Activated CD4-positive, alpha-beta T cell treated with anti-CD3 and anti-CD28 coated beads, Interleukin-2, amount 50 U/mL, for 4 hours (primary cell): ENCODE results near the gene CORO7.
"Not testable (repeated sequence)": the region's sequence is repeated elsewhere in the genome, so short reads cannot be mapped to it uniquely, and the experiment has no call there.

Experiments
- DNase-seq, 2 experiments: peaks; one replicate each; pipeline ENCODE4 v3.0.0-alpha.2; 2020

CORO7 gene

GRCh38 chr16:4401510-4401909, 14.9 kb downstream of the CORO7 start:
- DNase-seq = no peak

GRCh38 chr16:4401094-4401501, 15.3 kb downstream of the CORO7 start:
- DNase-seq = no peak

GRCh38 chr16:4399001-4399730, 17.2 kb downstream of the CORO7 start:
- no peak for DNase-seq

GRCh38 chr16:4395055-4395726, 21.2 kb downstream of the CORO7 start:
- DNase-seq = no peak

DNA sequence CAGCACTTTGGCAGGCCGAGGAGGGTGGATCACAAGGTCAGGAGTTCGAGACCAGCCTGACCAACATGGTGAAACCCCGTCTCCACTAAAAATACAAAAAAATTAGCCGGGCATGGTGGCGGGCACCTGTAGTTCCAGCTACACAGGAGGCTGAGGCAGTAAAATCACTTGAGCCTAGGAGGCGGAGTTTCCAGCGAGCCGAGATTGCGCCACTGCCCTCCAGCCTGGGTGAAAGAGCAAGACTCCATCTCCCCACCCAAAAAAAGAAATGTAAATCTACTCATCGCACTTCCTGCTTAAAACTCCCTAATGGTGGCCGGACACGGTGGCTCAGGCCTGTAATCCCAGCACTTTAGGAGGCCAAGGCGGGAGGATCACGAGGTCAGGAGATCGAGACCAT, 22.5 kb downstream of the CORO7 start:
- not testable (repeated sequence) for DNase-seq

GRCh38 chr16:4393240-4393600, 23.2 kb downstream of the CORO7 start:
- no peak for DNase-seq

GRCh38 chr16:4392382-4393239, 23.8 kb downstream of the CORO7 start:
- no peak for DNase-seq

DNA sequence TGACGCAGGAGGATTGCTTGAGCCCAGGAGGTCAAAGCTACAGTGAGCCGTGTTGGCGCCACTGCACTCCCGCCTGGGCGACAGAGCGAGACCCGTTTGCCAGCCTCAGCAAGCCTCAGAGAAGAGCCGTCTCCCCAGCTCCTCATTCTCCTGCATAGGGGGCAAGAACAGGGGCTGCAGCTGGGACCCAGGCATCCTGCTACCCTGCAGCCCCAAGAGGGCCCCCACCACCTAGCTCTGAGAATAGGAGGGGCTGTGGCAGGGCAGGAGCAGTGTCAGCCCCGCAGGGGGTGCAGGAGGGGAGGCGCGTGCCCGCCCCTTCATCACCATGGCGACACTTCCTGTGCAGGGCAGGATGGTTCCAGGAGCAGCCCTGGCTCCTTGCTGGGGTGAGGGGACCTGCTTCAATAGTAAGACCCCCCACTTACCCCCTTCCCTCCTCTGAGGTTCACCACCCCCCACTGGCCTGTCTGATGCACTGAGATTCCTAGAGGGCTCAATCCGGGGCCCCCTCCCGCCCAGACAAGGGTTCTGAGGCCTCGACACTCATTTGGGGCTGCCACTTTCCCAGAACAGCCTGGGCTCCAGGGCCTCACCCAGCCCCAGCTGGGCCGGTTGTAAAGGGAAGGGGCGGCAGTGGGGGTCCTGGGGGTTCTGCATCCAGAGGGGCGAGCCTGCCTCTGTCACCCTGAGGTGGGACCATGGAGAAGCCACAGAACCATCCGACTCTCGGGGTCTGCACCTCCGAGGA, 24.6 kb downstream of the CORO7 start:
- no peak for DNase-seq

- no peak for DNase-seq
Observed at GRCh38 chr16:4390266-4391260, 25.8 kb downstream of the CORO7 start.

DNA sequence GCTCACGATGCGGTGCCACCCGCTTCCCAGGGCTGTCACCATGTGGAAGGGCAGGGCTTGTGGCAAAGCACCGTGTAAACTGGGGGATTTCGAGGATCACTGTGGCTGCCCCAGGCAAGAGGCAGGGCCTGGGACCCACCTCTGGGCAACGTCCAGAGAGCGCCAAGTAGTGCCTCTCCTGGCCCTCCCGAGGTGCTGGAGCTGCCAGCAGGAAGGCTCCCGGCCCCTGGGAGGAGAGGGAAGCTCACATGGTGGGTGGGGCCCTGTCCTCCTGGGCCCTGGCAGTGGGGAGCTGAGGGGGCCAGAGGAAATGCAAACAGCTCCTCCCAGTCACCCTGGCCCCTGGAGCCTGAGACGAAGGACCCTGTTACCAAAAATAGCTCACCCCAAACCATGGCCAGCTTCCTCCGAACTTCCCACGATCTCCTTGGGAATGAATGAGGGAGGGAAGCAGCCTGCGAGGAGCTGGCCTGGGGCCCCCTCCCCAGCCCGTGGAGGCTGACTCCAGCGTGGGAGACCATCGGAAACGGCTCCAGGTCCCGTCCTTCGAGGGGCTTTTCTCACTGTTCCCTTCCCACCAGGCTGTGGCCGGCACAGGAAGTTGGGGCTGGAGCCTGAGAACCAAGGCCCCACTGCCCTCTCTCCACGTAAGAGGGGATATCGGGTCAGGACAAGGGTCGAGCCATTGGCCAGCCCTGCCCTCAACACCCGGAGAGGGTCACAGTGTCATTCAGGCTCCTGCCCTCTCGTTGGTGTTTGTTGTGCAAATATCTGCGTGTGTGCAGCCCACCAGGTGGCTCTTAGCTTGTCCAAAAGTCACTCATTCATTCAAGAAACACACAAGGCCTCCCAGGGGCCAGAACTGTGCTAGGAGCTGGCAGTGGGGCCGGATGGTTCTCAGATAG, 27.1 kb downstream of the CORO7 start:
- DNase-seq = no peak

GRCh38 chr16:4388271-4389021, 27.9 kb downstream of the CORO7 start:
- no peak for DNase-seq

DNA sequence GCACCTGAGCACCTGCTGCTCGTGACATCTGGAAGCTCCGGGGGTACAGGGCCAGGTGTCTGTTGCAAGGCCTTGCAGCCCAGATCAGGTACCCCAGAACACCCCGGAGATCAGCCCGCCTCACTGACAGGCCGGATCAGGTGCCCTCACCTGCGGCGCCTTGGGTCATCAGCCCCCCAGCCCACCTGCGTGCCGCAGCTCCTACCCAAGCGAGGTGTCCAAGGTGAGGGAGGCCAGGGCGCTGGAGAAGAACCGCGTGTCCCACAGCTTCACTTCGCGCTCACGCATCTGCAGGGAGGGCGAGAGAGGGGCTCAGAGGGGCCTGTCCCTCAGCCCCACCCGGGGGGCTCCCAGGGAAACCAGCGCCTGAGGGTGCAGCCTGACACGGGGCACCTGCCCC, 28.6 kb downstream of the CORO7 start:
- DNase-seq = no peak

DNA sequence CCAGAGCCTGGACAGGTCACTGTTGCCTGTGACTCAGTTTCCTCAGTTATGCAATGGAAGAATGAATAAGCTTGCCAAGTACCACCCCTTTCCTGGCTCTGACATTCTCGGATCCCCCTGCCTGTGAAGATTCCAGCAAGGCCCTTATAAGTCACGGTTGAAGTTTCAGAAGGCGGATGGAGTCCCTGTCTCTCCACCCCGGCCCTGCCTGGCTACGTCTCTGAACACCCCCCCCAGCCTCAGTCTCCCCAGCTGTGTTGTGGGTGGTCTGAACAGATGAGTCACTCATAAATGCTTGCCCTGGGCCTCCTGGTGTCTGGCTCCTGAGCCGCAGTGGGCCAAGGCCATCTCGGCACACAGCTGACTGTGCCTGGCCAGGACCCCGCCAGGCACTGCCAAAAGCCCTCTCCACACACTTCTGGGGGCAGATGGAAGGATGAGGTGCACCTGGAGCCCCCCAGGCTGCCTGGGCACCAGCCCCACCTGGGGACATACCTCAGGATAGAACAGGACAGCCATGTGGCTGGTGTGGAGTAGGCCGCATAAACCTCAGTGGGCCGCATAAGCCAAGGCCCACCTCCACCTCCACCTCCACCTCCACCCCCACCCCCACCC, 29.3 kb downstream of the CORO7 start:
- no peak for DNase-seq

- DNase-seq = no peak
Observed at GRCh38 chr16:4386451-4386805, 30.0 kb downstream of the CORO7 start.

DNA sequence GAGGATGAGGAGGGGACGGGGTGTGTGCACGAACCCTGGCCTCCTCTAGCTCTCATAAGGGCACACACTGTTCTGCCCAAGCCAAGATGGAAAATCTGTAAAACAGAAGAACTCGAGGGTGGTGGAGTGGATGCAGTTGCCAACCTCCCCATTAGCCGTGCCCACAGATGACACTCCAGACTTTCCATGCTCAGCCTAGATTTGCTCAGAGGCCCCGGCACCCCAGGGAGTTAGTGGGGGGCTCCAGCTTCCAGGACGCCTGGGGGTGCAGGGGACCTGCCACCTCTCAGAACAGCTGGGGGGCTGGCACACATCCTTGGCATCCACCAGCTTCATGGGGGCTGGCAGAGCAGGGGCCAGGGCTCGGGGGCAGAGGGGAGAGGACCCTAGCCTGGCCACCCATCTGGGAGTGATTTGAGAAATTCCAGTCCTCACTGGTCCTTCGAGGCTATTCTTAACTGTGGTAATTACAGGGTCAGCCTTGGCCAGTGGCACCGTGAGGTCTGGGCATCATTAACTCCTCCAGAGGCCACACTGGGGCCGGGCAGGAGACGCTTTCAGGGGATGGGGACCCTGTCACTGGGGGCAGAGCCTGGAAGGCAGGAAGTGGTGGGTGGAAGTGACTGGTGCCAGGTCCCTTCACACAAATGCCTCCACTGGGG, 30.5 kb downstream of the CORO7 start:
- no peak for DNase-seq

DNA sequence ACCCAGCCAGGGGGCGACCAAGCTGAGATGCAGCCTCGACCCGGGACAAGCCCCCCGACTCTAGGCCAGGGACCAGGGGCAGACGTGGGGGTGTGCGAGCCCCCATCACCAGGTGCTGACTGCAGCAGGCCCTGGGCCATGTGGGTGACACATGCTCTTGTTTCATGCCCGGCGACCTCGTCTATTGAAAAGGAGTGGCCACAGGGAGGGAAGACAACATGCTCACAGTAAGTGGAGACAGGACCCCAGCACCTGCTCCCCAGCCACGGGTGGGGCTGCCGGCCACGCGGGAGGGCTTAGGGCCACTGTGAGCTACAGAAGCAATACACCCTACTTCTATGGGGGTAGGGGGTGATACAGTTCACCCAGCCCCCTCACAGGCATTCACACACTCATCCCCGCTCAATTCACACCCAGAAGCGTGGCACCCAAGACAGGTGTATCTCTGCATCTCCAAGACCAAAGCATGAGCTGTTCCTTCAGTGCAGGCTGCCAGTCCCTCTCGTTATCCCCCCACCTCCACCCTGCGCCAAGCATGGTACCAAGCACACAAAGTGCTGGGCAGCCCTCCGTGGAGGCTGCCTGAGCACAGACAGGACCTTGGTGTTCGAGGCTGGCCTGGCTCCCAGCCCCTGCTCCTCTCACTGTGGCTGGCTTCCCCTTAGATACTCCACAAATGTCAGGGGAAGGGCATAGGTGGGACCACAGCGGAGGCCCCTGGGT, 31.2 kb downstream of the CORO7 start:
- no peak for DNase-seq

GRCh38 chr16:4384509-4384942, 31.9 kb downstream of the CORO7 start:
- DNase-seq = no peak
